Right lobe of liver (tissue), 4 donors: Measurements from ENCODE around the gene SYNPO2L.

Experiments
- POLR2A ChIP-seq: fragments of 450-650 bp; IDR thresholded peaks from one replicate; pipeline ENCODE4 v1.6.1; 2017; ENCODE audit warnings: antibody characterized with exemption, mild to moderate bottlenecking
- TF ChIP-seq, protein P1 (sequence below), 4 donors: fragments of 200-600 bp in 3 of 4; fragments of 450-650 bp in 1 of 4; IDR thresholded peaks; one replicate each; pipeline versions ENCODE4 v1.5.1 to v1.8.0; 2016 to 2022; ENCODE audit warnings: antibody characterized with exemption in 4 of 4, mild to moderate bottlenecking in 2 of 4
- donor health status: DM: no; HTN: no; CAD: no.
- donor health status: DM: no; HTN: no; CAD: no.
- donor health status: DM: no; HTN: yes; CAD: no.

DNA sequence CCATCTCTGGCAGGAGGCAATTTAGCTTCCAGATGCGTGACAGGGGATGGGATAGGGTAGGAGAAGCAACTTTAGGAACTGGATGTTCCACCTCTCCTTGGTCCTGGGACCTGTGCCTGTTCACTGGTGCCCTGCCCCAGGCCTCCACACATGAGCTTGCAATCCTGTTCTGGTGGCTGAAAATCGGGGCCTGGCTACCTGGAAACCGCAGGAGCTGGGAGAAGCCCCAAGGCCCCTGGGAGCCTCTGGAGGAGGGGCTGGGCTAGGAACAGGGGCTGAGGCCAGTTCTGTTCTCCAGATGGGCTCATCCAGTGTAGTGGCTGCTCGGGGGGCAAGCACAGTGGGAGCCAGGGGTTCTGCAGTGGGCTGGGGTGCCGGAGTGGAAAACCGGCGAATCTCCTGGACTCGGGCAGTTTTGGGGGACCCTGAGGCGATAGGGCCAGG, 9.2 kb downstream of the SYNPO2L start:
- TF ChIP-seq, protein P1, sequence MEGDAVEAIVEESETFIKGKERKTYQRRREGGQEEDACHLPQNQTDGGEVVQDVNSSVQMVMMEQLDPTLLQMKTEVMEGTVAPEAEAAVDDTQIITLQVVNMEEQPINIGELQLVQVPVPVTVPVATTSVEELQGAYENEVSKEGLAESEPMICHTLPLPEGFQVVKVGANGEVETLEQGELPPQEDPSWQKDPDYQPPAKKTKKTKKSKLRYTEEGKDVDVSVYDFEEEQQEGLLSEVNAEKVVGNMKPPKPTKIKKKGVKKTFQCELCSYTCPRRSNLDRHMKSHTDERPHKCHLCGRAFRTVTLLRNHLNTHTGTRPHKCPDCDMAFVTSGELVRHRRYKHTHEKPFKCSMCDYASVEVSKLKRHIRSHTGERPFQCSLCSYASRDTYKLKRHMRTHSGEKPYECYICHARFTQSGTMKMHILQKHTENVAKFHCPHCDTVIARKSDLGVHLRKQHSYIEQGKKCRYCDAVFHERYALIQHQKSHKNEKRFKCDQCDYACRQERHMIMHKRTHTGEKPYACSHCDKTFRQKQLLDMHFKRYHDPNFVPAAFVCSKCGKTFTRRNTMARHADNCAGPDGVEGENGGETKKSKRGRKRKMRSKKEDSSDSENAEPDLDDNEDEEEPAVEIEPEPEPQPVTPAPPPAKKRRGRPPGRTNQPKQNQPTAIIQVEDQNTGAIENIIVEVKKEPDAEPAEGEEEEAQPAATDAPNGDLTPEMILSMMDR (IDR thresholded peaks at IDR 0.05): no peak
- no peak for TF ChIP-seq POLR2A
